B cell (primary cell): Measurements from ENCODE around the gene CCDC74A. TPM values are rescaled to one million over a fixed set of nuclear protein-coding genes. Genes with fewer than 3 reads are reported as not detected.
"Not testable (repeated sequence)": the region's sequence is repeated elsewhere in the genome, so short reads cannot be mapped to it uniquely, and the experiment has no call there.

Experiments
- ATAC-seq: fragments of 200-7000 bp; cut with Tn5 transposase; one replicate; pipeline ENCODE4 v1.10.0; 2021; ENCODE audit warnings: low read depth, mild to moderate bottlenecking, moderate number of reproducible peaks, moderate library complexity
- CTCF ChIA-PET: fragments of 350-600 bp; sonication (Branson Sonifier 250); formaldehyde crosslinking; loops from one replicate; lab custom pipeline; 2021; ENCODE audit warnings: antibody characterized with exemption, inconsistent platforms; lab: Charles Lee
- POLR2A ChIA-PET: fragments of 350-600 bp; sonication (Branson Sonifier 250); formaldehyde crosslinking; loops from one replicate; lab custom pipeline; 2021; ENCODE audit warnings: antibody characterized with exemption; lab: Charles Lee
- DNase-seq: peaks from one replicate; pipeline ENCODE4 v3.0.0; 2013
- H2AFZ ChIP-seq: 2 replicates; pipeline ENCODE4 v1.6.1; 2012; ENCODE audit warnings: mild to moderate bottlenecking, low read depth, low read length; ENCODE audit not compliant: insufficient read depth, poor library complexity, severe bottlenecking
- H3K27ac ChIP-seq, 2 donors: 1 replicate in 1 of 2; 2 replicates in 1 of 2; pipeline ENCODE4 v1.5.1; 2012 to 2013; ENCODE audit warnings: low read length in 2 of 2, mild to moderate bottlenecking in 2 of 2, moderate library complexity in 1 of 2
- H3K27me3 ChIP-seq, 4 experiments: fragments of 200-600 bp in 1 of 4; sonication (generic) in 1 of 4; replicated peaks in 1 of 4; 1 replicate in 2 of 4; 2 replicates in 2 of 4; pipeline versions ENCODE4 v1.6.1 to v1.7.0; 2013 to 2016; ENCODE audit warnings: low read length in 3 of 4, mild to moderate bottlenecking in 2 of 4, mixed read lengths in 1 of 4, moderate library complexity in 1 of 4; ENCODE audit not compliant: insufficient read depth in 4 of 4, control insufficient read depth in 3 of 4; ENCODE audit errors: control extremely low read depth in 1 of 4
- H3K36me3 ChIP-seq, 2 experiments: replicated peaks in 1 of 2; 1 replicate in 1 of 2; 2 replicates in 1 of 2; pipeline versions ENCODE4 v1.6.1 to v1.7.1; 2013; ENCODE audit warnings: low read length in 1 of 2; ENCODE audit not compliant: insufficient read depth in 2 of 2, control insufficient read depth in 1 of 2; ENCODE audit errors: control extremely low read depth in 1 of 2, extremely low read depth in 1 of 2
- H3K4me1 ChIP-seq, 2 donors: fragments of 200-600 bp in 1 of 2; sonication (generic) in 1 of 2; 1 replicate in 1 of 2; 2 replicates in 1 of 2; pipeline versions ENCODE4 v1.5.1 to v1.6.1; 2013 to 2017; ENCODE audit warnings: low read length in 2 of 2; ENCODE audit not compliant: control insufficient read depth in 2 of 2, insufficient read depth in 2 of 2
- H3K4me2 ChIP-seq: replicated peaks from 2 replicates; pipeline ENCODE3; 2012; ENCODE audit warnings: mild to moderate bottlenecking, low read depth, low read length; ENCODE audit not compliant: poor library complexity, severe bottlenecking
- H3K4me3 ChIP-seq, 5 experiments: fragments of 200-600 bp in 1 of 5; sonication (generic) in 1 of 5; 1 replicate in 3 of 5; 2 replicates in 2 of 5; pipeline versions ENCODE4 v1.5.1 to v1.7.0; 2011 to 2016; ENCODE audit warnings: low read length in 4 of 5, mild to moderate bottlenecking in 4 of 5, low read depth in 2 of 5, control low read depth in 1 of 5, moderate library complexity in 1 of 5; ENCODE audit not compliant: insufficient read depth in 1 of 5; ENCODE audit errors: control extremely low read depth in 1 of 5, extremely low read depth in 1 of 5
- H3K79me2 ChIP-seq: fragments of 200-600 bp; sonication (generic); one replicate; pipeline ENCODE4 v1.6.0; 2016; ENCODE audit warnings: low read length; ENCODE audit not compliant: control insufficient read depth, insufficient read depth
- H3K9ac ChIP-seq: fragments of 200-600 bp; sonication (generic); 2 replicates; pipeline ENCODE4 v1.6.1; 2017; ENCODE audit warnings: mild to moderate bottlenecking, low read length, moderate library complexity
- H3K9me3 ChIP-seq, 3 donors: one replicate each; pipeline versions ENCODE4 v1.6.1 to v1.7.1; 2013; ENCODE audit warnings: low read length in 2 of 3; ENCODE audit not compliant: control insufficient read depth in 2 of 3, insufficient read depth in 1 of 3; ENCODE audit errors: control extremely low read depth in 1 of 3
- H4K20me1 ChIP-seq: 2 replicates; pipeline ENCODE4 v1.6.0; 2012; ENCODE audit warnings: mild to moderate bottlenecking, low read length; ENCODE audit not compliant: insufficient read depth, control insufficient read depth, poor library complexity, severe bottlenecking
- H3K27ac Mint-ChIP-seq: one replicate; pipeline ENCODE4 v1.8.0; 2021; ENCODE audit warnings: mixed read lengths
- H3K27me3 Mint-ChIP-seq: one replicate; pipeline ENCODE4 v1.8.0; 2021; ENCODE audit warnings: mixed read lengths
- H3K4me1 Mint-ChIP-seq: one replicate; pipeline ENCODE4 v1.8.0; 2021; ENCODE audit warnings: mixed read lengths
- H3K4me3 Mint-ChIP-seq: one replicate; pipeline ENCODE4 v1.8.0; 2021; ENCODE audit warnings: mixed read lengths
- H3K9me3 Mint-ChIP-seq: one replicate; pipeline ENCODE4 v1.8.0; 2022; ENCODE audit warnings: mixed read lengths; ENCODE audit not compliant: insufficient read depth
- EZH2 ChIP-seq: IDR thresholded peaks from 2 replicates; pipeline ENCODE4 v1.6.1; 2012; ENCODE audit warnings: borderline replicate concordance, low read depth, mild to moderate bottlenecking, moderate library complexity, low read length; ENCODE audit not compliant: insufficient read depth, poor library complexity, severe bottlenecking
- WGBS: methylation state at CpG from one replicate; pipeline ENCODE4 v1.1.5; 2013; ENCODE audit warnings: missing lambda C conversion rate; ENCODE audit not compliant: insufficient coverage; 5-methylcytosine and 5-hydroxymethylcytosine counted together
- intact Hi-C: fragments of 100-400 bp; cut with micrococcal nuclease; formaldehyde crosslinking; loops from one replicate; pipeline ENCODE4 v1.10.0; 2022
- polyA plus RNA-seq: library from polyadenylated mRNA; depleted of rRNA; stranded (reverse); fragments of >200 nt; gene quantifications from 2 replicates; pipeline ENCODE4 v1.2.3, GENCODE V29; 2012
- total RNA-seq, 2 donors: library from RNA; stranded (reverse); fragments of 120-200 nt in 1 of 2; gene quantifications; 1 replicate in 1 of 2; 2 replicates in 1 of 2; pipeline versions ENCODE4 v1.2.3 to v1.2.4, GENCODE V29; 2013 to 2022

CCDC74A gene
- total and polyA plus RNA-seq, 2 donors (not counting 1 experiment from before 2014, with no cell fraction given), result 3.1 TPM; not detected in 1

DNA sequence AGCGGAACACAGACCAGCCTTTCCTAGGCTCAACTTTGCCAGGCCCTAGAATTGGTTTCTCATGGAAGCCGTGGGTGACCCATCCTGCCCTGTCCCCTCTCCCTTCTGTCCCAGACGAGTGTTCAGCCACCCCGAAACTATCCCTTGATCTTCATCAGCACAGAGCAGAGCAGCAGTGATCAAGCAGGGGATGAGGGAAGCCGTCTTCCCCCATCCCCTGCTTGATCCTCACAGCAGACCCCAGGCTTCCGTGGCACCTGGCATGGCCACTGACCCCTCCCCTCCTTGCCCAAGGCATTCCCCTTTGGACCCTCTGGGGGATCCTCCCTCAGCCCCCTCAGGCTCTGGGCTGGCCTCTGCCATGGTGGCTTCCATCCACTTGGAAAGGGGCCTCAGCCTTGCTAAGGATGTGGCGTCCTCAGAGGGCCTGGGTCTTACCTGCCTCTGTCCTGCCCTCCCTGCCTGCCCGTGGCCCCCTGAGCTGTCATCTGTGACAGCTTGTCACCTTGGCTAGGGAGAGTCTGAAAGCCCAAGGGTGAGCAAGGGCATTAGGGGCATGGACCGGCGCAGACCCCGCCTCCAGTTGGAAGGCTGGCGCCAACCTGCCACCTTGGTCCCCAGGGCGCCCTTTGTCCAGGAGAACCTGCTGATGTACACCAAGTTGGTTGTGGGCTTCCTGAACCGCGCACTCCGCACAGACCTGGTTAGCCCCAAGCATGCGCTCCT is 10.4 kb upstream of the CCDC74A start:
- Mint-ChIP-seq H3K9me3 (no peaks in the 10 kb centered on the region), H3K27me3 (no peaks in the 10 kb centered on the region), H3K4me1 (peaks cover 22% of the 10 kb centered on the region), H3K27ac (no peak overlapping the region), H3K4me3 (no peak overlapping the region)
- ChIA-PET POLR2A (no interaction called here), CTCF (no interaction called here)
- no peak overlapping the region for H3K4me3 ChIP-seq
- ATAC-seq (no peak), DNase-seq (no peak)
- no peaks in the 10 kb centered on the region for H3K79me2 ChIP-seq
- WGBS, result 96% methylated on average over 17 of the region's 17 CpGs
- no peaks in the 10 kb centered on the region for H4K20me1 ChIP-seq
- H2AFZ ChIP-seq, result no peak overlapping the region
- TF ChIP-seq EZH2, result no peak
- H3K27me3 ChIP-seq, result no peaks in the 10 kb centered on the region
- peaks cover 2 to 9% of the 10 kb centered on the region in 2 experiments for H3K36me3 ChIP-seq
- H3K4me2 ChIP-seq, result no peak overlapping the region
- H3K9me3 ChIP-seq, result no peaks in the 10 kb centered on the region
- H3K9ac ChIP-seq, result no peak overlapping the region
- H3K27ac ChIP-seq, result no peak overlapping the region
- intact Hi-C loops, result loop anchor here (10.0 kb wide), 1 partner anchor 102 kb away; no protein-coding TSS in a partner anchor
- H3K4me1 ChIP-seq, result peaks cover 11 to 13% of the 10 kb centered on the region in 2 donors

DNA sequence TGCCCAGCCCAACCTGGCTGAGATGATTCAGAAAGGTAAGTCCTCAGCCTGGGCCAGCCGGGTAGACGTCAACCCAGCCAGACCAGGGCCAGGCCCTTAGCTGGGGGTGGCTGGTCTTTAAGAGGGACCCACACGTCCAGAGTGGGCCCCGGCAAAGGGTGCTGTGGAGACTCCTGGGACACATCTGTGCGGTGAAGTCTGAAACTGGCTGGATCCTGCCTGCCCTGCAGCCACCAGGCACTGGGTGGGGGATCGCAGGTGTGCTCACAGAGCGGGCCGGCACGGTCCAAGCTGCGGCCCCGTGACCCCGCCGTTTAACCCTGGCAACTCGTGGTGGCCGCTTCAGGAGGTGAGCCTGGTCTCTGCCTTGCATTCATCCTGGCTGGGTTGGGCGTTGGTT is 9.8 kb upstream of the CCDC74A start:
- CTCF ChIA-PET, ATAC-seq, H3K27me3 ChIP-seq, H4K20me1 ChIP-seq, H3K36me3 ChIP-seq, H3K9ac ChIP-seq, DNase-seq, H3K9me3 Mint-ChIP-seq, H3K27ac ChIP-seq, H3K27me3 Mint-ChIP-seq, H3K4me3 Mint-ChIP-seq, H2AFZ ChIP-seq, H3K27ac Mint-ChIP-seq, POLR2A ChIA-PET, H3K9me3 ChIP-seq, H3K79me2 ChIP-seq, H3K4me2 ChIP-seq, H3K4me3 ChIP-seq: not testable (repeated sequence)
- intact Hi-C loops, result loop anchor here (10.0 kb wide), 1 partner anchor 103 kb away; no protein-coding TSS in a partner anchor
- WGBS, result 89% methylated on average over 9 of the region's 16 CpGs
- peaks cover 18% of the 10 kb centered on the region for H3K4me1 Mint-ChIP-seq
- H3K4me1 ChIP-seq, result peaks cover 11 to 13% of the 10 kb centered on the region in 2 donors

DNA sequence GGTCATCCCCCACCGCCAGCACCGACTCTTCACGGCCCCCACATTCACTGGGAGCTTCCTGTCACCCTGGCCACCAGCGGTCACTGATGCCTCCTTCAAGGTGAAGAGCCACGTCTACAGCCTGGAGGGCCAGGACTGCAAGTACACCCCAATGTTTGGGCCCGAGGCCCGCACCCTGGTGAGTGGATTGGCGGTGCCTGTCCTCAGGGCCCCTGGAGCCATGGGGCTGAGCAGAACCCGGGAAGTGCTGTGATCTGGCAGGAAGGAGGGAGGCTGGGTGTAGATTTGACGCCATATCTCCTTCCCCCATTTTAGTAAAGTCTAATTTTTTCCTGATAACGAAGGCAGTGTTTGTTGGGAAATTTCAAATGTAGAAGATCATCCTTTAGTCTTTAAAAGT is 9.2 kb upstream of the CCDC74A start:
- H3K4me2 ChIP-seq, H3K27ac Mint-ChIP-seq, H3K4me3 ChIP-seq, POLR2A ChIA-PET, H2AFZ ChIP-seq, H3K9me3 ChIP-seq, H3K79me2 ChIP-seq, H3K4me3 Mint-ChIP-seq, H3K27ac ChIP-seq, H3K36me3 ChIP-seq, H3K27me3 ChIP-seq, H3K9ac ChIP-seq, DNase-seq, H4K20me1 ChIP-seq, CTCF ChIA-PET, ATAC-seq, H3K9me3 Mint-ChIP-seq, H3K27me3 Mint-ChIP-seq: not testable (repeated sequence)
- WGBS, result no CpG with 5 or more reads among the region's 11 CpGs
- peaks cover 16% of the 10 kb centered on the region for H3K4me1 Mint-ChIP-seq
- H3K4me1 ChIP-seq, result peaks cover 11 to 12% of the 10 kb centered on the region in 2 donors
- intact Hi-C loops, result loop anchor here (10.0 kb wide), 1 partner anchor 104 kb away; no protein-coding TSS in a partner anchor
